WERI-Rb-1 (cell line): Measurements from ENCODE around the gene IRF2.
"Not testable (repeated sequence)": the region's sequence is repeated elsewhere in the genome, so short reads cannot be mapped to it uniquely, and the experiment has no call there.

Experiments used
- DNase-seq: peaks from one replicate; pipeline ENCODE4 v3.0.0-alpha.2; 2020
- H3K27ac ChIP-seq: fragments of 250-450 bp; sonication (Bioruptor Pico); 2 replicates; pipeline ENCODE4 v1.5.1; 2020; ENCODE audit warnings: mild to moderate bottlenecking, moderate library complexity
- H3K27me3 ChIP-seq: fragments of 250-450 bp; sonication (Bioruptor Pico); 2 replicates; pipeline ENCODE4 v1.5.1; 2021; ENCODE audit warnings: mild to moderate bottlenecking, low read depth, moderate library complexity; ENCODE audit not compliant: insufficient read depth, severe bottlenecking
- H3K36me3 ChIP-seq: fragments of 250-450 bp; sonication (Bioruptor Pico); 2 replicates; pipeline ENCODE4 v1.5.1; 2020; ENCODE audit warnings: mild to moderate bottlenecking, moderate library complexity
- H3K4me3 ChIP-seq: 2 replicates; pipeline ENCODE4 v1.5.1; 2011; ENCODE audit warnings: low read depth, mild to moderate bottlenecking, control low read depth, low read length
- H3K9me3 ChIP-seq: fragments of 250-450 bp; sonication (Bioruptor Pico); 2 replicates; pipeline ENCODE4 v1.5.1; 2021; ENCODE audit warnings: mild to moderate bottlenecking, moderate library complexity; ENCODE audit not compliant: severe bottlenecking
- TF ChIP-seq, protein P1 (sequence below): IDR thresholded peaks from 2 replicates; pipeline ENCODE4 v1.5.1; 2011; ENCODE audit warnings: low read depth, mild to moderate bottlenecking, control low read depth, inconsistent platforms, low read length

The IRF2 gene

GRCh38 chr4:184344435-184344834 lies 129.9 kb downstream of the IRF2 start:
- Histone ChIP-seq H3K27me3 (no peaks in the 10 kb centered on the region), H3K4me3 (no peak overlapping the region), H3K27ac (no peak overlapping the region), H3K9me3 (no peaks in the 10 kb centered on the region), H3K36me3 (no peaks in the 10 kb centered on the region)
- DNase-seq = no peak
- TF ChIP-seq, protein P1, sequence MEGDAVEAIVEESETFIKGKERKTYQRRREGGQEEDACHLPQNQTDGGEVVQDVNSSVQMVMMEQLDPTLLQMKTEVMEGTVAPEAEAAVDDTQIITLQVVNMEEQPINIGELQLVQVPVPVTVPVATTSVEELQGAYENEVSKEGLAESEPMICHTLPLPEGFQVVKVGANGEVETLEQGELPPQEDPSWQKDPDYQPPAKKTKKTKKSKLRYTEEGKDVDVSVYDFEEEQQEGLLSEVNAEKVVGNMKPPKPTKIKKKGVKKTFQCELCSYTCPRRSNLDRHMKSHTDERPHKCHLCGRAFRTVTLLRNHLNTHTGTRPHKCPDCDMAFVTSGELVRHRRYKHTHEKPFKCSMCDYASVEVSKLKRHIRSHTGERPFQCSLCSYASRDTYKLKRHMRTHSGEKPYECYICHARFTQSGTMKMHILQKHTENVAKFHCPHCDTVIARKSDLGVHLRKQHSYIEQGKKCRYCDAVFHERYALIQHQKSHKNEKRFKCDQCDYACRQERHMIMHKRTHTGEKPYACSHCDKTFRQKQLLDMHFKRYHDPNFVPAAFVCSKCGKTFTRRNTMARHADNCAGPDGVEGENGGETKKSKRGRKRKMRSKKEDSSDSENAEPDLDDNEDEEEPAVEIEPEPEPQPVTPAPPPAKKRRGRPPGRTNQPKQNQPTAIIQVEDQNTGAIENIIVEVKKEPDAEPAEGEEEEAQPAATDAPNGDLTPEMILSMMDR = no peak

GRCh38 chr4:184343502-184344177 lies 130.7 kb downstream of the IRF2 start:
- Histone ChIP-seq H3K27me3 (no peaks in the 10 kb centered on the region), H3K36me3 (no peaks in the 10 kb centered on the region), H3K9me3 (no peaks in the 10 kb centered on the region), H3K27ac (peak overlapping the region; percentile 17), H3K4me3 (peak overlapping the region; percentile 43)
- peak; percentile 82 for DNase-seq
- TF ChIP-seq, protein P1 = no peak

- H3K27ac ChIP-seq, DNase-seq, H3K9me3 ChIP-seq, H3K36me3 ChIP-seq, H3K4me3 ChIP-seq, H3K27me3 ChIP-seq: not testable (repeated sequence)
Measured at GRCh38 chr4:184342857-184343237, 131.5 kb downstream of the IRF2 start.

GRCh38 chr4:184342167-184342856 lies 132.0 kb downstream of the IRF2 start:
- no peaks in the 10 kb centered on the region for H3K36me3 ChIP-seq
- TF ChIP-seq, protein P1 = no peak
- no peak overlapping the region for H3K27ac ChIP-seq
- no peak overlapping the region for H3K4me3 ChIP-seq
- no peaks in the 10 kb centered on the region for H3K27me3 ChIP-seq
- no peak for DNase-seq
- peaks cover 4% of the 10 kb centered on the region for H3K9me3 ChIP-seq

DNA sequence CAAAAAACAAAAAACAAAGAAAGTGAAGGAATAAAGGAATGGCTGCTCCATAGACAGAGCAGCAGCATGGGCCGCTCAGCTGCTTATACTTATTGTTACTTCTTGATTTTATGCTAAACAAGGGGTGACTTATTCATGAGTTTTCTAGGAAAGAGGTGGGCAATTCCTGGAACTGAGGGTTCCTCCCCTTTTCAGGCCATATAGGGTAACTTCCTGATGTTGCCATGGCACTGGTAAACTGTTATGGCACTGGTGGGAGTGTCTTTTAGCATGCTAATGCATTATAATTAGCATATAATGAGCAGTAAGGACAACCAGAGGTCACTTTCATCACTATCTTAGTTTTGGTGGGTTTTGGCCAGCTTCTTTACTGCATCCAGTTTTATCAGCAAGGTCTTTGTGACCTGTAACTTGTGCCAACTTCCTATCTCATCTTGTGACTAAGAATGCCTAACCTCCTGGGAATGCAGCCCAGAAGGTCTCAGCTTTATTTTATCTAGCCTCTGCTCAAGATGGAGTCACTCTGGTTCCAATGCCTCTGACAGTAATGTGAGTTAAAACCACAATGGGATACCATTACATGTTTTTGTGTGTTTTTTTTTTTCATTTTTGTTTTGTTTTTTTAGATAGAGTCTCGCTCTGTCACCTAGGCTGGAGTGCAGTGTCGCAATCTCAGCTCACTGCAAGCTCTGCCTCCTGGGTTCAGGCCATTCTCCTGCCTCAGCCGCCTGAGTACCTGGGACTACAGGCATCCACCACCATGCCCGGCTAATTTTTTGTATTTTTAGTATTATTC lies 134.8 kb downstream of the IRF2 start:
- H3K4me3 ChIP-seq, H3K27ac ChIP-seq, DNase-seq, H3K9me3 ChIP-seq, H3K27me3 ChIP-seq, H3K36me3 ChIP-seq: not testable (repeated sequence)

DNA sequence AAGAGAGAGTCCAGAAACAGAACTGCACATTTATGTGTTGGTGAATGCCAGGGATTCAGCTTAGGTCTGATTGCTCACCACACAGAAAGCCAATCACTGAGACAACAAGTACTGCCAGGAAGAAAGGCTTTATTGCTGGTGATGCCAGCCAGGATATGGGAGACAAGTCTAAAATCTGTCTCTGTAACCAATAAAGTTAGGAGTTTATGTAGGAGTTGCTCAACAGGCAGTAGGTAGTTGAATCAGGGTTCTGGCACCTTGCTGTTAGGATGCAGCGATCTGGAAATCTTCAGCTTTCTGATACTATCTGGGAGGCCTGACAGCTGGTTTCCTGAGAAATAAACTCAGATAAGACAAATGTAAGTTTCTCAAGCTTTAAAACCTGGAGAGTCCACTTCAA lies 136.4 kb downstream of the IRF2 start:
- Histone ChIP-seq H3K9me3 (peaks cover 4% of the 10 kb centered on the region), H3K4me3 (no peak overlapping the region), H3K36me3 (no peaks in the 10 kb centered on the region), H3K27ac (no peak overlapping the region), H3K27me3 (no peaks in the 10 kb centered on the region)
- DNase-seq = no peak
- TF ChIP-seq, protein P1 = no peak
